IMR-90 (cell line): ENCODE data around the gene GSE1.

Source experiments
- BHLHE40 ChIP-seq: fragments of 150-350 bp; IDR thresholded peaks from 2 replicates; pipeline ENCODE4 v1.6.1; 2016; ENCODE audit warnings: mild to moderate bottlenecking, low read depth, low read length
- CEBPB ChIP-seq: IDR thresholded peaks from 2 replicates; pipeline ENCODE4 v1.6.1; 2012; ENCODE audit warnings: low read depth, low read length, improper control_type of control experiment
- CHD1 ChIP-seq: IDR thresholded peaks from 2 replicates; pipeline ENCODE4 v1.6.1; 2012; ENCODE audit warnings: low read depth, low read length, improper control_type of control experiment
- FOS ChIP-seq: fragments of 150-350 bp; IDR thresholded peaks from 2 replicates; pipeline ENCODE4 v1.6.1; 2016; ENCODE audit warnings: low read depth, low read length
- MAFK ChIP-seq: IDR thresholded peaks from 2 replicates; pipeline ENCODE4 v1.6.1; 2012; ENCODE audit warnings: low read depth, low read length, improper control_type of control experiment
- MAZ ChIP-seq: IDR thresholded peaks from 2 replicates; pipeline ENCODE4 v1.6.1; 2012; ENCODE audit warnings: low read depth, mild to moderate bottlenecking, low read length, improper control_type of control experiment, moderate library complexity, borderline replicate concordance
- MXI1 ChIP-seq: IDR thresholded peaks from 2 replicates; pipeline ENCODE4 v1.6.1; 2012; ENCODE audit warnings: low read depth, mild to moderate bottlenecking, low read length, moderate library complexity, borderline replicate concordance
- POLR2A ChIP-seq: IDR thresholded peaks from 2 replicates; pipeline ENCODE4 v1.6.1; 2012; ENCODE audit warnings: mild to moderate bottlenecking, low read depth, low read length
- RAD21 ChIP-seq: IDR thresholded peaks from 2 replicates; pipeline ENCODE4 v1.6.1; 2012; ENCODE audit warnings: low read length, improper control_type of control experiment
- RCOR1 ChIP-seq: IDR thresholded peaks from 2 replicates; pipeline ENCODE4 v1.6.1; 2012; ENCODE audit warnings: mild to moderate bottlenecking, low read length, improper control_type of control experiment; ENCODE audit not compliant: insufficient replicate concordance
- RFX5 ChIP-seq: IDR thresholded peaks from 2 replicates; pipeline ENCODE4 v1.8.0; 2012; ENCODE audit warnings: low read depth, mild to moderate bottlenecking, low read length, moderate library complexity
- SMC3 ChIP-seq: fragments of 150-350 bp; IDR thresholded peaks from 2 replicates; pipeline ENCODE4 v1.6.1; 2016; ENCODE audit warnings: low read depth, mild to moderate bottlenecking, antibody characterized with exemption, low read length, moderate library complexity
- TF ChIP-seq, protein P1 (sequence below): conservative IDR thresholded peaks from 2 replicates; pipeline ENCODE4 v1.5.1; 2012; ENCODE audit warnings: mild to moderate bottlenecking, low read depth, low read length, improper control_type of control experiment
- TF ChIP-seq, protein P2 (sequence below): fragments of 150-350 bp; IDR thresholded peaks from 2 replicates; pipeline ENCODE4 v1.6.1; 2017; ENCODE audit warnings: mild to moderate bottlenecking, antibody characterized with exemption, low read length, low read depth

DNA sequence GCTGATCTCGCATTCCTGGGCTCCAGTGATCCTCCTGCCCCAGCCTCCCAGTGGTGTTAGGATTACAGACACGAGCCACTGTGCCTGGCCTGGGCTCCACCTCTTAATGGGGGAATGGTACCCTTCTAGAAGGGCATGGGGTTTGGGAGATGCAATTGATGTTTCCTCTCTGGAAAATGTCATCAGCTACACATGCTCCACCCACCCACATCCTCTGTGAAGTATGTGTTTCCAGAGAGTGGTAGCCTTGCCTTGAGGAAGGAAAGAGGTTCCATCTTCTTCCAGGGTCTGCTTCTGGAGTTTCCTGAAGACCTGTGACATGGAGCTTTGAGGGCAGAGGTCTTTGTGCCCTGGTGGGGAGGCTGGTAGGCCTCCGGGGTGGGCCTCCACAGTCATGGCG lies 45.2 kb upstream of the GSE1 start:
- TF ChIP-seq, protein P1, sequence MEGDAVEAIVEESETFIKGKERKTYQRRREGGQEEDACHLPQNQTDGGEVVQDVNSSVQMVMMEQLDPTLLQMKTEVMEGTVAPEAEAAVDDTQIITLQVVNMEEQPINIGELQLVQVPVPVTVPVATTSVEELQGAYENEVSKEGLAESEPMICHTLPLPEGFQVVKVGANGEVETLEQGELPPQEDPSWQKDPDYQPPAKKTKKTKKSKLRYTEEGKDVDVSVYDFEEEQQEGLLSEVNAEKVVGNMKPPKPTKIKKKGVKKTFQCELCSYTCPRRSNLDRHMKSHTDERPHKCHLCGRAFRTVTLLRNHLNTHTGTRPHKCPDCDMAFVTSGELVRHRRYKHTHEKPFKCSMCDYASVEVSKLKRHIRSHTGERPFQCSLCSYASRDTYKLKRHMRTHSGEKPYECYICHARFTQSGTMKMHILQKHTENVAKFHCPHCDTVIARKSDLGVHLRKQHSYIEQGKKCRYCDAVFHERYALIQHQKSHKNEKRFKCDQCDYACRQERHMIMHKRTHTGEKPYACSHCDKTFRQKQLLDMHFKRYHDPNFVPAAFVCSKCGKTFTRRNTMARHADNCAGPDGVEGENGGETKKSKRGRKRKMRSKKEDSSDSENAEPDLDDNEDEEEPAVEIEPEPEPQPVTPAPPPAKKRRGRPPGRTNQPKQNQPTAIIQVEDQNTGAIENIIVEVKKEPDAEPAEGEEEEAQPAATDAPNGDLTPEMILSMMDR: no peak
- no peak for TF ChIP-seq SMC3
- TF ChIP-seq, protein P2, sequence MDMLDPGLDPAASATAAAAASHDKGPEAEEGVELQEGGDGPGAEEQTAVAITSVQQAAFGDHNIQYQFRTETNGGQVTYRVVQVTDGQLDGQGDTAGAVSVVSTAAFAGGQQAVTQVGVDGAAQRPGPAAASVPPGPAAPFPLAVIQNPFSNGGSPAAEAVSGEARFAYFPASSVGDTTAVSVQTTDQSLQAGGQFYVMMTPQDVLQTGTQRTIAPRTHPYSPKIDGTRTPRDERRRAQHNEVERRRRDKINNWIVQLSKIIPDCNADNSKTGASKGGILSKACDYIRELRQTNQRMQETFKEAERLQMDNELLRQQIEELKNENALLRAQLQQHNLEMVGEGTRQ: no peak
- TF ChIP-seq POLR2A: no peak
- TF ChIP-seq RCOR1: no peak
- TF ChIP-seq MXI1: no peak
- no peak for TF ChIP-seq FOS
- no peak for TF ChIP-seq RFX5
- no peak for TF ChIP-seq CEBPB
- TF ChIP-seq CHD1: no peak
- no peak for TF ChIP-seq BHLHE40
- TF ChIP-seq RAD21: no peak
- TF ChIP-seq MAFK: no peak
- TF ChIP-seq MAZ: no peak
